Astrocyte of the spinal cord (primary cell): ENCODE results near the gene SLC39A8.
"Not testable (repeated sequence)": the region's sequence is repeated elsewhere in the genome, so short reads cannot be mapped to it uniquely, and the experiment has no call there.

ENCODE experiments used
- DNase-seq: peaks from one replicate; pipeline ENCODE4 v3.0.0; 2011; ENCODE audit warnings: low read depth, low spot score
- H3K4me3 ChIP-seq: 2 replicates; pipeline ENCODE4 v1.5.1; 2011; ENCODE audit warnings: low read depth, mild to moderate bottlenecking, low read length, moderate library complexity
- CTCF ChIP-seq: IDR thresholded peaks from 2 replicates; pipeline ENCODE4 v1.5.1; 2012; ENCODE audit warnings: low read depth, mild to moderate bottlenecking, low read length, inconsistent platforms
- in situ Hi-C: cut with HindIII; loops from 2 replicates; pipeline ENCODE4 v1.10.0; 2017; ENCODE audit warnings: low sequenced_read_pairs

Gene SLC39A8

GRCh38 chr4:102295153-102295862 lies 50.0 kb downstream of the SLC39A8 start:
- no peak for TF ChIP-seq CTCF
- no peak overlapping the region for H3K4me3 ChIP-seq
- DNase-seq, result no peak
- in situ Hi-C loops, result no loop called here

GRCh38 chr4:102288497-102288896 lies 56.8 kb downstream of the SLC39A8 start:
- no peak for TF ChIP-seq CTCF
- no peak overlapping the region for H3K4me3 ChIP-seq
- DNase-seq, result no peak
- in situ Hi-C loops, result no loop called here

- in situ Hi-C loops, result no loop called here
- DNase-seq, result peak; percentile 32
- H3K4me3 ChIP-seq, result no peak overlapping the region
- TF ChIP-seq CTCF, result no peak
These were observed 59.5 kb downstream of the SLC39A8 start for GRCh38 chr4:102285831-102286230.

- in situ Hi-C loops, result no loop called here
- H3K4me3 ChIP-seq, result no peak overlapping the region
- no peak for TF ChIP-seq CTCF
- DNase-seq, result no peak
These were observed 64.0 kb downstream of the SLC39A8 start for GRCh38 chr4:102281171-102281839.

GRCh38 chr4:102273317-102273716 lies 72.0 kb downstream of the SLC39A8 start:
- in situ Hi-C loops, DNase-seq, H3K4me3 ChIP-seq: not testable (repeated sequence)

GRCh38 chr4:102272318-102272717 lies 73.0 kb downstream of the SLC39A8 start:
- DNase-seq, result no peak
- TF ChIP-seq CTCF, result no peak
- no peak overlapping the region for H3K4me3 ChIP-seq
- in situ Hi-C loops, result no loop called here

GRCh38 chr4:102268355-102268754 lies 76.9 kb downstream of the SLC39A8 start:
- DNase-seq, result no peak
- TF ChIP-seq CTCF, result no peak
- in situ Hi-C loops, result no loop called here
- H3K4me3 ChIP-seq, result no peak overlapping the region
